GM18507 (cell line): ENCODE measurements around the gene GSTA1.
"Not testable (repeated sequence)": the region's sequence is repeated elsewhere in the genome, so short reads cannot be mapped to it uniquely, and the experiment has no call there.

ENCODE experiments used
- DNase-seq: peaks from one replicate; pipeline ENCODE4 v3.0.0; 2011; ENCODE audit warnings: low read depth; ENCODE audit not compliant: insufficient read length; ENCODE audit errors: extremely low spot score
- FAIRE-seq: peaks from 2 replicates; lab custom pipeline; 2011; peaks lifted over from hg19 to GRCh38; lab: Jason Lieb, UNC

GSTA1 gene

GRCh38 chr6:52761673-52762491, 41.7 kb downstream of the GSTA1 start:
- not testable (repeated sequence) for DNase-seq, FAIRE-seq

GRCh38 chr6:52760105-52760765, 43.4 kb downstream of the GSTA1 start:
- no peak for FAIRE-seq

GRCh38 chr6:52759085-52759484, 44.5 kb downstream of the GSTA1 start:
- no peak for FAIRE-seq
- DNase-seq = no peak

More at GRCh38 chr6:52760105-52760765, 43.4 kb downstream of the GSTA1 start:
- no peak for DNase-seq

- FAIRE-seq, DNase-seq: not testable (repeated sequence)
Observed at GRCh38 chr6:52757651-52758338, 45.8 kb downstream of the GSTA1 start.

GRCh38 chr6:52754443-52754842, 49.2 kb downstream of the GSTA1 start:
- FAIRE-seq = no peak
- DNase-seq = no peak

GRCh38 chr6:52753137-52753536, 50.5 kb downstream of the GSTA1 start:
- DNase-seq, FAIRE-seq: not testable (repeated sequence)

- FAIRE-seq = no peak
- DNase-seq = no peak
Observed at GRCh38 chr6:52752310-52752709, 51.3 kb downstream of the GSTA1 start.

GRCh38 chr6:52749556-52750152, 54.0 kb downstream of the GSTA1 start:
- FAIRE-seq = no peak

GRCh38 chr6:52747301-52747700, 56.3 kb downstream of the GSTA1 start:
- not testable (repeated sequence) for FAIRE-seq, DNase-seq

More at GRCh38 chr6:52749556-52750152, 54.0 kb downstream of the GSTA1 start:
- DNase-seq = no peak

GRCh38 chr6:52746213-52746612, 57.4 kb downstream of the GSTA1 start:
- FAIRE-seq (no peak), DNase-seq (no peak)

GRCh38 chr6:52745764-52746201, 57.8 kb downstream of the GSTA1 start:
- FAIRE-seq (no peak), DNase-seq (no peak)

- DNase-seq = no peak
- FAIRE-seq = no peak
Observed at GRCh38 chr6:52741872-52742271, 61.7 kb downstream of the GSTA1 start.
